GM10266 (cell line): ENCODE data around the gene CCSER2.

Source experiments
- DNase-seq: peaks from one replicate; pipeline ENCODE4 v3.0.0; 2012; ENCODE audit errors: extremely low spot score
- CTCF ChIP-seq: IDR thresholded peaks from 2 replicates; pipeline ENCODE4 v1.5.1; 2012; ENCODE audit warnings: mild to moderate bottlenecking, low read depth; ENCODE audit not compliant: control insufficient read depth, insufficient read depth; ENCODE audit errors: missing control alignments

Gene CCSER2

GRCh38 chr10:84392181-84392580 is 63.8 kb downstream of the CCSER2 start:
- TF ChIP-seq CTCF: no peak
- DNase-seq: no peak

GRCh38 chr10:84395581-84395980 is 67.2 kb downstream of the CCSER2 start:
- TF ChIP-seq CTCF: no peak
- DNase-seq: no peak

GRCh38 chr10:84397735-84398144 is 69.4 kb downstream of the CCSER2 start:
- DNase-seq: peak; percentile 5
- no peak for TF ChIP-seq CTCF

GRCh38 chr10:84398696-84399095 is 70.3 kb downstream of the CCSER2 start:
- DNase-seq: no peak
- TF ChIP-seq CTCF: no peak

- TF ChIP-seq CTCF: no peak
- no peak for DNase-seq
These were observed 73.6 kb downstream of the CCSER2 start for GRCh38 chr10:84401854-84402611.

- no peak for TF ChIP-seq CTCF
- DNase-seq: no peak
These were observed 76.4 kb downstream of the CCSER2 start for GRCh38 chr10:84404783-84405182.

GRCh38 chr10:84405662-84406061 is 77.3 kb downstream of the CCSER2 start:
- TF ChIP-seq CTCF: no peak
- DNase-seq: no peak
